MCF 10A (cell line): ENCODE data around the gene LARGE2. TPM values are rescaled to one million over a fixed set of nuclear protein-coding genes. Genes with fewer than 3 reads are reported as not detected.

Source experiments
- BruUV-seq: library from RNA; stranded (reverse); fragments of 400-500 nt; replicated peaks from 2 replicates; lab custom pipeline; 2021; lab: Mats Ljungman, UMichigan
- CTCF ChIA-PET: fragments of 300-600 bp; sonication (Branson Sonifier 250); formaldehyde crosslinking; extraction: SDS; loops from one replicate; lab custom pipeline; 2021; ENCODE audit warnings: antibody characterized with exemption, inconsistent platforms; lab: Yijun Ruan, JAX
- POLR2A ChIA-PET: fragments of 300-600, 350-650 bp; sonication (Branson Sonifier 250); formaldehyde crosslinking; extraction: SDS; loops from one replicate; lab custom pipeline; 2020; ENCODE audit warnings: antibody characterized with exemption, inconsistent platforms; lab: Yijun Ruan, JAX
- DNase-seq: peaks from one replicate; pipeline ENCODE4 v3.0.0-alpha.2; 2018; ENCODE audit not compliant: unreplicated experiment
- H3K27ac Mint-ChIP-seq: one replicate; pipeline ENCODE4 v1.8.0; 2022; ENCODE audit warnings: mild to moderate bottlenecking, low read depth, mixed read lengths; ENCODE audit not compliant: unreplicated experiment
- H3K27me3 Mint-ChIP-seq: one replicate; pipeline ENCODE4 v1.8.0; 2022; ENCODE audit warnings: mixed read lengths; ENCODE audit not compliant: insufficient read depth, unreplicated experiment
- H3K36me3 Mint-ChIP-seq: one replicate; pipeline ENCODE4 v1.8.0; 2022; ENCODE audit warnings: mild to moderate bottlenecking, moderate library complexity, mixed read lengths; ENCODE audit not compliant: insufficient read depth, unreplicated experiment
- H3K4me1 Mint-ChIP-seq: one replicate; pipeline ENCODE4 v1.8.0; 2022; ENCODE audit warnings: mixed read lengths; ENCODE audit not compliant: insufficient read depth, unreplicated experiment
- H3K4me3 Mint-ChIP-seq: one replicate; pipeline ENCODE4 v1.8.0; 2022; ENCODE audit warnings: mild to moderate bottlenecking, moderate library complexity, mixed read lengths; ENCODE audit not compliant: unreplicated experiment
- H3K9me3 Mint-ChIP-seq: one replicate; pipeline ENCODE4 v1.8.0; 2022; ENCODE audit warnings: mixed read lengths; ENCODE audit not compliant: unreplicated experiment
- CTCF ChIP-seq: fragments of 200-600 bp; IDR thresholded peaks from one replicate; pipeline ENCODE4 v1.8.0; 2022; ENCODE audit warnings: antibody characterized with exemption, mild to moderate bottlenecking; ENCODE audit not compliant: unreplicated experiment
- intact Hi-C: fragments of 100-400 bp; cut with micrococcal nuclease; formaldehyde crosslinking; loops from 2 replicates; pipeline ENCODE4 v1.14.1; 2022
- total RNA-seq: library from RNA; stranded (reverse); gene quantifications from 2 replicates; pipeline ENCODE4 v1.2.3, GENCODE V29; 2022

Gene LARGE2
- total RNA-seq, 1 experiment from 2014 or later = 0.91 TPM

- ChIA-PET POLR2A (interaction anchor here (0.8 to 0.9 kb wide), 2 partner anchors 8 to 11 kb away, joined by 3 to 4 read pairs; no protein-coding TSS in a partner anchor), CTCF (interaction anchor here (1.2 kb wide), 1 partner anchor 48 kb away, joined by 3 read pairs; no protein-coding TSS in a partner anchor)
- no peaks in the 10 kb centered on the region for H3K4me1 Mint-ChIP-seq
- H3K4me3 Mint-ChIP-seq = no peak overlapping the region
- TF ChIP-seq CTCF = no peak
- DNase-seq = no peak
- no peaks in the 10 kb centered on the region for H3K36me3 Mint-ChIP-seq
- intact Hi-C loops = loop anchor here (10.0 kb wide), 1 partner anchor 46 kb away; the partner anchor contains the start of gene CRY2
- no peak overlapping the region for H3K27ac Mint-ChIP-seq
- H3K27me3 Mint-ChIP-seq = peaks cover 12% of the 10 kb centered on the region
- BruUV-seq = no TSS peak
- no peaks in the 10 kb centered on the region for H3K9me3 Mint-ChIP-seq
These were observed 31.4 kb upstream of the LARGE2 start for GRCh38 chr11:45890886-45891550.

- intact Hi-C loops = loop anchor here (10.0 kb wide), 1 partner anchor 48 kb away; the partner anchor contains the start of gene CRY2
- H3K4me3 Mint-ChIP-seq = no peak overlapping the region
- no TSS peak for BruUV-seq
- DNase-seq = no peak
- TF ChIP-seq CTCF = no peak
- H3K36me3 Mint-ChIP-seq = no peaks in the 10 kb centered on the region
- no peaks in the 10 kb centered on the region for H3K9me3 Mint-ChIP-seq
- peaks cover 12% of the 10 kb centered on the region for H3K27me3 Mint-ChIP-seq
- POLR2A ChIA-PET = interaction anchor here (0.6 to 0.9 kb wide), 2 partner anchors 39 to 57 kb away, joined by 3 read pairs; no protein-coding TSS in a partner anchor
- CTCF ChIA-PET = interaction anchor here (0.6 to 1.2 kb wide), 2 partner anchors 21 to 202 kb away, joined by 3 to 4 read pairs; no protein-coding TSS in a partner anchor
- H3K4me1 Mint-ChIP-seq = no peaks in the 10 kb centered on the region
- H3K27ac Mint-ChIP-seq = no peak overlapping the region
These were observed 29.6 kb upstream of the LARGE2 start for GRCh38 chr11:45892856-45893255.

- H3K9me3 Mint-ChIP-seq = no peaks in the 10 kb centered on the region
- peaks cover 12% of the 10 kb centered on the region for H3K27me3 Mint-ChIP-seq
- H3K4me1 Mint-ChIP-seq = no peaks in the 10 kb centered on the region
- ChIA-PET POLR2A (no interaction called here), CTCF (interaction anchor here (1.2 kb wide), 1 partner anchor 22 kb away, joined by 3 read pairs; no protein-coding TSS in a partner anchor)
- no peak for TF ChIP-seq CTCF
- BruUV-seq = no TSS peak
- no peak for DNase-seq
- H3K4me3 Mint-ChIP-seq = no peak overlapping the region
- intact Hi-C loops = loop anchor here (10.0 kb wide), 1 partner anchor 50 kb away; the partner anchor contains the start of gene CRY2
- H3K36me3 Mint-ChIP-seq = no peaks in the 10 kb centered on the region
- H3K27ac Mint-ChIP-seq = no peak overlapping the region
These were observed 27.8 kb upstream of the LARGE2 start for GRCh38 chr11:45894555-45895247.
